22Rv1 (cell line): ENCODE results near the gene BPGM.

ENCODE experiments used
- H3K27ac ChIP-seq: fragments of 450-650 bp; 2 replicates; pipeline ENCODE4 v1.5.1; 2017
- CTCF ChIP-seq: fragments of 450-650 bp; IDR thresholded peaks from 2 replicates; pipeline ENCODE4 v1.5.1; 2017; ENCODE audit warnings: mild to moderate bottlenecking
- ZFX ChIP-seq: fragments of 450-650 bp; IDR thresholded peaks from 2 replicates; pipeline ENCODE4 v1.6.1; 2017; ENCODE audit warnings: antibody characterized with exemption, borderline replicate concordance

Gene BPGM

DNA sequence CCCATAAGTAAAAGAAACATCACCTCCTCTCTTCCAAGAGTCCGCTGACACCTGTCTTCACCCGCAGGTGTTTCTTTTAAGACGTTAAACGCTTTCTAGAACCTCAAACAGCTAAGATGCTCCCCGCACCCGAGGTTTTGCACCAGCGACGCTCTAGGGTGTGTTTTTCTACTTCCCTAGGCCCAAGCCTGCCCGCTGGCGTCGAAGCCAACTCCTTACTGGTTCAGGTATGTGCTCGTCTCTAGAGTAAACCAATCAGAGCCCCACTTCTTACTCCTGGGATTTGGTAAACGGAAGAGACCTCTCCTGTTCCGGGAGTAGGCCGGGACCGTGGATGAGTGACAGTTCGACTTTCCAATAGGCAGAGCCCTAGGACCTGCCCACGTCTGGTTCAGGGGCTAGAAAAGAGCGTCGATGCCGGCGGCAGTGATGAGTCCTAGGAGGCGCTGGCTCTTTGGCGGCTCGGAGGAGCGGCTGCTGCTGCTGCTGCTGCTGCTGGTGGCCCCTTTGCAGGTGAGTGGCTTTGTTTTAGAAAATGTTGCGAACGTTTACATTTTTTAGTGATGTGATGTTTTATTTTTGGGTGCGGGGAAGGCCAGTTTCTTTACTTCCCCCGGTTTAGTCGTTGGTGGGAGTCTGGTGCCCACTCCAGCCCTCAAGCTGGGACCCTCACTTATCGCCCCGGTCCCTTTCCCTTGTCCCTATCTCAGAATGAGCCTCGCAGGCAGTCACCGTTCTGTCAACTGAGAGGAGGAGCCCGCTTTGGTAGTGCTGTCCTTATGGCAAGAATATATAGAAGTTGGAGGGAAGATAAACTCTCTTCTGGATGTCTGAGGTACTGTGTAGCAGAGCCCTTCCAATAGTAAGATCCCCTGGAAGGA is at the start of gene BPGM:
Gene BPGM (plus strand): TSS at position 429 of the 881 bp plus-strand sequence. CDS start 14,655 bp downstream, outside the sequence.
- TF ChIP-seq ZFX (no peak), CTCF (peak; percentile 77)
- H3K27ac ChIP-seq, result peak within 1 kb of the TSS; percentile 63

GRCh38 chr7:134599371-134599770 is 47.3 kb upstream of the BPGM start:
- TF ChIP-seq CTCF (no peak), ZFX (no peak)
- no peak overlapping the region for H3K27ac ChIP-seq

- TF ChIP-seq CTCF, result no peak
- no peak for TF ChIP-seq ZFX
- H3K27ac ChIP-seq, result no peak overlapping the region
These were observed 45.2 kb upstream of the BPGM start for GRCh38 chr7:134601459-134601858.

GRCh38 chr7:134602881-134603451 is 43.7 kb upstream of the BPGM start:
- TF ChIP-seq ZFX (no peak), CTCF (no peak)
- H3K27ac ChIP-seq, result no peak overlapping the region

DNA sequence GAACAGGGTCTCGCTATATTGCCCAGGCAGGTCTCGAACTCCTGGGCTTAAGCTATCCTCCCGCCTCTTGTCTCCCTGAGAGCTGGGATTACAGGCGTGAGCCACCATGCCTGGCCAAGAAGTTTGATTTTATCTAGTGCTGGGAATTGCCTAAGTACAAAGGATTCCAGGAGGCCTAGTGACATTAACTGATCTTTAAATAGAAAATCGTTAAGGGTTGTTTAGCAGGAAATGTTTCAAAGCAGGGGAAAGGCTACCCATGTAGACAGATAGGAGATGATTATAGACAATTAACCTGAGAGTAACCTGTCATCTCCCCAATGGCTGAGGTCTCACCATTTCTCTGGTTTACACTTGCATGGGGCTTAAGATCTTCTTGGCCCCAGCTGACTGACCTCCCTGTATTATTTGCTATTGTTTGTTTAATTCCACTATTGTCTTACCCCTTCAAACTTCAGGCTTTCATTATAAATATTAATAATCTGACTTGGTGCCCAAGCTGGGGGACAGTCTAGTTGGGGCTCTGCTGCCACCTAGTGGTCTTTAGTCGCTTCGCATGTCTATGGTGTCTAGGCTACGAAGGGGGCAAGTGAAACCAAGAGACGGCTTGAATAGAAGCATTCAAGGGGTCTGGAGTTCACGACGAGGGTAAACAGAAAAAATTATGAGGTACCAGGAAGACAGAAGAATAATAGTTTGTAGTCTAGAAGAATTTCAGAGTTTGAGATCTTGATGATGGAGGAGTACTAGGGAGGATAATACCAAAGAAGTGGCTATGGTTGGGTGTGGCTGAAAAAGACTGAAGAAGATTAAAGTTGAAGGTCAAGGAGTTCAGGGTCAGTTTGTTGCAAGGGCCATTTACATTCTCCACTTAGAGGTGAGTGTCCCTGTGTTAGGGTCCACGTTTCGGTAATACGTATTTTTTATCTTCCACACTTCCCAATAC is 40.4 kb upstream of the BPGM start:
- TF ChIP-seq CTCF, result peak; percentile 99
- no peak for TF ChIP-seq ZFX
- no peak overlapping the region for H3K27ac ChIP-seq

DNA sequence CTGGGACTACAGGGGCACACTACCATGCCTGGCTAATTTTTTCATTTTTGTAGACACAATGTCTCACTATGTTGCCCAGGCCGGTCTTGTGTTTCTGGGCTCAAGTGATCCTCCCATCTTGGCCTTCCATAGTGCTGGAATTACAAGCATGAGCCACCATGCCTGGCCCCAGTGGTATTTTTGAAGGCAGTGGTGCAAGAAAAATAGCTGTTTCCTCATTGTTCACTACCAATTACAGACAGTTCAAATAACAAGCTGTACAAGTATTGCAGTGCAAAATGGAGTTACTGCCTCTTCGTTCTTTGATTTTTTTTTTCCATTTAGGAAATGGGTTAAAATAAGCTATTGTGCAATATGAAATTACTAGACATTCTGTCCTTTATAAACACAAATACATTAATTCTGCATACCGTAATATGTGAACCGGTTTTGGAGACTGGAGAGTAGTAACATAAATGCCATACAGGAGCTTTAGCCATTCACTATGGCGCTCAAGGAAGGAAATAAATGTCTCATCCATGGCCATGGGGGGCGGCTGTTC is 35.0 kb upstream of the BPGM start:
- no peak overlapping the region for H3K27ac ChIP-seq
- TF ChIP-seq ZFX (no peak), CTCF (no peak)
